Left lobe of liver (tissue), 2 donors: ENCODE measurements around the gene PNMA3. TPM values are rescaled to one million over a fixed set of nuclear protein-coding genes. Genes with fewer than 3 reads are reported as not detected.
"Not testable (repeated sequence)": the region's sequence is repeated elsewhere in the genome, so short reads cannot be mapped to it uniquely, and the experiment has no call there.

Source experiments
- ATAC-seq: fragments of 200-7000 bp; cut with Tn5 transposase; one replicate; pipeline ENCODE4 v1.9.1; 2020; ENCODE audit warnings: mild to moderate bottlenecking, moderate library complexity
- DNase-seq: peaks from one replicate; pipeline ENCODE4 v3.0.0-alpha.2; 2020; ENCODE audit warnings: low spot score
- total RNA-seq: library from RNA; stranded (reverse); gene quantifications from one replicate; pipeline ENCODE4 v1.2.1, GENCODE V29; 2021
- donor health status: DM: no; HTN: no; CAD: no; lungs with moderate emphysema.
- donor health status: DM: no; HTN: yes; CAD: no.

PNMA3 gene
- total RNA-seq, 1 donor from 2014 or later = 0.23 TPM

GRCh38 chrX:153073331-153073730 is 17.1 kb downstream of the PNMA3 start:
- not testable (repeated sequence) for ATAC-seq, DNase-seq

- no peak for ATAC-seq
- no peak for DNase-seq
Observed at GRCh38 chrX:153074262-153074899, 18.1 kb downstream of the PNMA3 start.

GRCh38 chrX:153074935-153075334 is 18.7 kb downstream of the PNMA3 start:
- ATAC-seq = no peak
- no peak for DNase-seq

- ATAC-seq (no peak), DNase-seq (no peak)
Observed at GRCh38 chrX:153075366-153075765, 19.1 kb downstream of the PNMA3 start.

GRCh38 chrX:153077437-153078135 is 21.3 kb downstream of the PNMA3 start:
- peak; percentile 78 for ATAC-seq
- not testable (repeated sequence) for DNase-seq

GRCh38 chrX:153083238-153083923 is 27.1 kb downstream of the PNMA3 start:
- not testable (repeated sequence) for DNase-seq, ATAC-seq

- ATAC-seq (peak; percentile 63), DNase-seq (no peak)
Observed at GRCh38 chrX:153102418-153102817, 46.1 kb downstream of the PNMA3 start.

- not testable (repeated sequence) for DNase-seq
Observed at GRCh38 chrX:153104959-153105358, 48.7 kb downstream of the PNMA3 start.

GRCh38 chrX:153106092-153106801 is 50.0 kb downstream of the PNMA3 start:
- ATAC-seq = peak; percentile 81
- DNase-seq = not testable (repeated sequence)

More at GRCh38 chrX:153104959-153105358, 48.7 kb downstream of the PNMA3 start:
- not testable (repeated sequence) for ATAC-seq

Other genes with a start within 250 kb of the PNMA3 start
- gene CETN2, start 225.7 kb upstream of the PNMA3 start, total RNA-seq = 12.2 TPM
- 22.0 TPM for gene NSDHL, start 225.4 kb upstream of the PNMA3 start, total RNA-seq
- gene ZNF185, start 158.4 kb upstream of the PNMA3 start, total RNA-seq = 0.96 TPM
- not detected for gene PNMA5, start 62.4 kb upstream of the PNMA3 start, total RNA-seq
- 4.0 TPM for gene PNMA6A, start 16.0 kb downstream of the PNMA3 start, total RNA-seq
- gene MAGEA1, start 122.8 kb downstream of the PNMA3 start, total RNA-seq = not detected